Activated effector memory CD4-positive, alpha-beta T cell treated with Interleukin-2 at 50 U/mL for 16 hours (primary cell): ENCODE results near the gene UROC1.

ENCODE experiments used
- DNase-seq: peaks from one replicate; pipeline ENCODE4 v3.0.0-alpha.2; 2020

UROC1 gene

DNA sequence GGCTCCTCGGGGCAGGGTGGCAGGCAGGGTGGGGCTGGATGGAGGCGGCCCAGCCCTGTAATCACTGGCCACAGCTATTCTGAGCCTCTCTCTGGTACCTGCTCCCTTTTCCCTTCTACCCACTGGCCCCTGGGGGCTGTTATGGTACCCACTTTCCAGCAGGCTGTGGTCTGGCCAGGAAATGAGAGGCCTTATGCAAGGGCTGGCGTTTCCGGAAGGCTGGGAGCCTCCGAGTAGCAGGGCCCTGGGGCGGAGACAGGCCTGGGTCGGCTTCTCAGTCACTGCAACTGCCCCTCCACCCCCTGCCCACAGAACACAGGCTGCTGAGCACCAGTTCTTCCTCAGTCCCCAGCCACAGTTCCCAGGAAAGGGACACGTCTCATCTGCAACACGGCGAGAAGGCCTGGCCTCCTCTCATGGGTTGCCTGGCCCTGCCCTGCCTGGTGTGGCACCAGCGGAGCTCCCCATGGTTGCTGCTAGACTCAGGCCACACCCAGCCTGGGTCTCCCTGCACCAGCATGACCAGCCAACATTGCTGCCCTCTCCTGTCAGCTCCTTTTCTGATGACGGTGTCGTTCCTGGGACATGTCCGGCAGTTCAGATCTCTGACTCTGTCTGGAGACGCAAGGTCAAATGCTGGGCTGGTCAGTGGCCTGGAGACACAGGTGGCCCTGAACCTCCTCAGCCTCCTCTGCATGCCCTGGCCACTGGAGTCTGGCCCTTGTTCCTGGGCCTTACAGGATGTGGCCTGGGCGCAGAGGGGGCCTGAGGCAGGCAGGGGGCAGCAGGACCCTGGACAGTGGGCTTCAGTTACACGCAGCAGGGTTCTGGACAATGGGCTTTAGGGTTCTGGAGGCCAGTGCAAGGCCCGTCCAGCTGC, 12.8 kb upstream of the UROC1 start:
- no peak for DNase-seq

DNA sequence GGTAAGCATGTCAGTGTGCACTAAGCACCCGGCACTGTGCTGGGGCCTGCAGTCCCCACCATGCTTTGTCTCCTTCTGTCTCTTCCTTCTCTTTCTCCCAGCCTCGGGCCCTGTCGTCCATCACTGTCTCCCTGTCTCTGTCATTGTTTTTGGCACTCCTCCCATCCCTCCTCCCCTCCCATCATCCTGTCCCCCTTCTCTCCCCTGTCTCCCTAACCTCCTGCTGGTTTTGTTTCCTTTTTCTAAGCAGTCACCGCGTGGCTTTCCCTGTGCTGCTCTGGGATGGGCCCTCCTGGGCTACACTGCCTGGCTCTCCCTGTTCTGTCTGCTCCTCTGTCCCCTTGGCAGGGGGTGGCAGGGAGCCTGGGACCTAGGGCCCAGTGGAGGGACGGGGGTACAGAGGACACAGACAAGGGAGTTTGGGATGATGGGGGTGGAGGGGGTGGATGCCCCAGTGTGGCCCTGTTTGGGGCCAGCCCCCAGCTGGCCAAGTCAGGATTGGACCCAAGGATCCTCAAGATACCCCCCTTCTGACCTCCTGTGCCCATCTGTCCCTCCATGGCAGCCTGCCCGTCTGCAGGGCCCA, 12.1 kb upstream of the UROC1 start:
- no peak for DNase-seq

DNA sequence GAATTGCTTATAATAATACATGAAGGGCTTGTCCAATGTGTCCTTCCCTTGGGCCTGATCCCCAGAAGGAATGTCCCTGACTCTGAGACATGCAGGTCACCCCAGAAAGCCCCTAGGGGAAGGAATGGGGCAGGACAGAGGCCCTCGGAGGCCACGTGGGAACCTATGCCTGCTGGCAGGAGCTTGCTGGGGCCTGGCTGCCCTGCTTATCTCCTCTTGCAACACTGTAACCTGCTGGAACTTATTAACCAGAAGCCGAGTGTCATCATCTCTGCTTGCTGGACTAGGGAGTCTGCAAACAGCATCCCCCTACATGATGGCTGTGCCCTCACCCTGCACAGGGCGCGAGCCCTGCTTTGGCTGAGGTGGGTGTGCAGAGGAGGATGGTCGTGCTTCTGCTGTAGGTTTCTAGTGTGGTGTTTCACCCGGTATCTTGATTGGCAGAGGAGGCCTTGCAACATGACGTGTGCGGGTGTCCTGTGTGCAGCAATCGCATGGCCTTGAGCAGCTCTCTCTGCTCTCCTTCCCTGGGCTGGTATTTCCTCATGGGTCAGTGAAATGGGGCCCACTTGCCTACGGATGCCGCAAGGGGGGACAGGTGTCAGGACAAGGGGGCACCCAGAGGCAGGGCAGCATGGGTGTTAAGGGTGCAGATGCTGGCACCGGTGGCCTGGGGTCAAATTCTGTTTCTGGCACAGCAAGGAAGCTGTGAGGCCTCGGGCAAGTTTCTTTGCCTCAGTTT, 11.4 kb upstream of the UROC1 start:
- no peak for DNase-seq

DNA sequence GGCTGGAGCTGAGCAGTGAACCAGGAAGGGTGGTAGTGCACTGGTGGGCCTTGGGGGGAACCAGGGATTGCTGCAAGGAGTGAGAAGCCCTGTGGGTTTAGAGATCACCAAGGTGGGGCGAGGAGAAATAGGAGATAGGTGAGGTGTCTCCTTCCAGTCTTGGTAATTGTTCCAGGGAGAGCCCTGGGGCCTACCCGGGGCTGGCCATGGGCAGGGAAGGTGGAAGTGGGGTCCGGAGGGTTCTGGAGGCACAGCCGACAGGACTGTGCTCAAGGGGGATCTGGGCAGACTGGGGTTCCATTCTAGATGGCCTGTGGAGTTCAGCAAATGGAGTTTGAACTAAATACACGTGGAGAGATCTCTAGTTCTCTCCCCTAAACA, 10.8 kb upstream of the UROC1 start:
- DNase-seq = no peak

DNA sequence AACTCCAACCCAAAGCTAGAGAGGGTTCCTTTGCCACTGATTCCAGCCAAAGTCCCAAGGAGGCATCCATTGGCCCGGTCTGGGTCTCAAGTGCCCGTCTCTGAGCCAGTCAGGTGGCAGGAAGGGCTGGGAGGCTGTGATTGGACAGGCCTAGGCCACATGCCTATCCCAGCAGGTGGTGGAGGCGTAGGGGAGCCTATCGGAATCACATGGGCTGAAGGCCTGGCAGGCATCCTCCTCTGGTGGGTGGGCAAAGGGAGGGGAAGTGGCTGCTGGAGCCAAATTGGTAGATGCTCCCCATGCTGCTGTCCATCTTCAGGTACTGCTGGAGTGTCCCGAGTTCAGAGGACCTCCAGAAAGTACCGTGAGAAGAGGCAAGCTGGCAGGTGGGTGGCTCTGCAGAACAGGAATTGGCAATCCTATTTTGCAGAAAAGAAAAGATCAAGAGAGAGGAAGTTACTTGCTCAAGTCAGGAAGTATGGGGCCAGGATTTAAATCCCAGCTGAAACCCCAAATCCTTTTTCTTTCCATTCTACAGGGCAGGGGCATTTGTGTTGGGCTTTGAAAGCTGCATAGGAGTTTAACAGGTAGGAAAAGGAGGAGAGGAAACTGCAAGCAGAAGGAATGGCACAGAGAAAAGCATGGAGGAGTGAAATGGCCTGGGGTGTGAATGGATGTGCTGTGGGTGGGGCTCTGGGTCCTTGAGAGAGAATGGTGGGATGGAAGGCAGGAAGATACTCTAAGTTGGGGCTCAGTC, 10.1 kb upstream of the UROC1 start:
- DNase-seq = no peak

DNA sequence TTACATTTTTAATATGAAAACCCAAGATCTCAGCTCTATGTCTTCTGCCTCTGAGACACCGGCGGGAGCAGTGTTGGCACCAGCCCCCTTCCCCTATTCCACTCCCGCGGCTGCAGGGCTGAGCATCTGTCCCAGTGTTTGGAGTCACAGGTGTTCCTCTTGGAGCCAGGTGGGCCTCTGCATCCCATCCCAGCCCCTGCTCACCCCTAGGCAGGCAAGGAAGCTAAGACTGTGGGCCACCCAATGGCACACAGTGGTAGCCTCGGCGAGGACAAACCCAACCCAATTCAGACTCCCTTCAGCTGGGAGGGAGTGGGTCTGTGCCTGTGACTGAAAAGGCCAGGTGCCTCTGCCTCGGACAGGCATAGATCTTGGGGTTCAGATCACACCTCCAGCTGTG, 9.4 kb upstream of the UROC1 start:
- no peak for DNase-seq

DNA sequence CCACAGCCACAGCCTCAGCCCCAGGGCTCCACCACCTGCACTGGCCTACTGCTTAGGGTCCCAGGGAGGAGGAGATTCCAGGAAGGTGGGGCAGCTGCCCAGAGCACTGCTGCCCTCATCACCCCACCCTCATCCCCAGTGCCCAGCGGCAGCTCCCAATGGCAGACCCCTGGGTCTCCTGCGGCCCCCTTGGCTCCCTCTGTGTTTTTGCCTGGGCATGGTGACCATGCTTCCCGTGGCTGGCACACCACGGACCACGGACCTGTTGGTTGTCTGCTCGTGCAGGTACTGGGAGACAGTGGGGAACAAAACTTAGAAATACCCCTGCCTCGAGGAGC, 9.1 kb upstream of the UROC1 start:
- DNase-seq = no peak

DNA sequence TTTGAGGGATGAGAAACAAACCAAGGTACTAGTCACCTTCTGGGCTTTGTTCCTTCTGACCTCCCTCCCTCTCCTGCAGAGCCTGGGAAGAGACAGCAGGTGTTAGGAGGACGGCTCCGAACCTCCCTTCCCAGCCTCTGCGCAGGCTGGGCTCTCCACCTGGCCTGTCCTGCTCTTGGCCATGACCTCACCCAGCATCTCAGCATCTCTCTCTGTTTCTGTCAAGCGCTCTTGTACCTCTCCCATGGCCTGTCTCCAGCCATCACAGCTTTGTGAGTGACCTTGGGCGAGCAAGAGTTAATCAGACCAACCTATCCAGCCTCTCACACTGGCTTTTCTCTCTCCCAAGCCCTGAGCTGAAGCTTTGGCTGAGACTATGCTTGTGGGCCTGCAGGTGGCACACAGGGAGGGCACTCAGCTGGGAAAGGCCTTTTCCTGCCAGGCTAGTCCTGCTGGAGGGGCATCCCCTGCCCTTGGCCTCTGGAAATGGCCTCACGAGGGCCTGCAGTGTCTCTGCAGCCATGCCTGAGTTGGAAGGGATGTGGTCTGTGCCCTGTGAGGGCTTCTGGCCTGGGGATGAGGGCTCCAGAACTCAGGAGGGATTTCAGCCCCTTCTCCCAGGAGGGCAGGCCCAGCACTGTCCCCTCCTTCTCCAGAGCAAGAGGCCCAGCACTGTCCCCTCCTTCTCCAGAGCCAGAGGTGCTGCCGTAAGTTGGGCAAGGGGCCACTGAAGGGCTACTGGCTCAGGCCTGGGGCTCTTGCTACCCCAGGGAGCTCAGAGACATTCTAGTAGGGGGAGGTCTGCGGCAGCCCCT, 8.5 kb upstream of the UROC1 start:
- DNase-seq = no peak

DNA sequence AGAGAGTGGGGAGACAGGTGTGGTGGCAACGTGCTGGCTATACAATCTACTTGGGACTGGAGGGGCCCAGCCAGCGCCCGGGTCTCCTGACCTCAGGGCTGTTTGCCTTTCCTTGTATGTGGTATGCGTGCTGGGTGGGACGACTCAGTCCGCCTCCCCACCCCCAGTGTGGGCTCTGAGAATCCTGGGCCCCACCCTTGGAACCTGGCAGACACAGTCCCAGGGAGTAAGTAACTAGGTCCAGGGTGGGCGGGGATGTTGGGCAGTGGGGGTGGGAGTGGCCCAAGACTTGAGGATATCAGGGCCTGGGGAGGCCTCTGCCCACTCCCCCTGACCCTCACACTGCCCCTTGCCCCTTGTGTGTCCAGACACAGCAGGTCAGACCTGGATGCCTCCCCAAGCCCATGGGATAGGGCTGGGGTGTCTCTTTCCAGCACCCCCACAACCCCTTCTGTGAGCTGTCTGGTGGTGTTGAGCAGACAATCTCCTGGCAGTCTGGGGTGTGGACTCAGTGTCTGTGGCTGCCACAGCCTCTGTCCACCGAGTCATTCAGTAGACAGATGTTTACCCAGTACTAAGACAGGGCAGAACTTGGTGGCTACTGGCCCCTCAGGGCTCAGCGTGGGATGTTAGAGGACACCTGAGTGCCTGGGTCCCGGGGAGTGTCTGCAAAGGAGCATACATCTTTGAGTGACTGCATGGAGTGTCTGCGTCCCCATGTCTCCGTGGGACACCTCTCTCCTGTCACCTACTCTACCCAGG, 7.7 kb upstream of the UROC1 start:
- DNase-seq = no peak

DNA sequence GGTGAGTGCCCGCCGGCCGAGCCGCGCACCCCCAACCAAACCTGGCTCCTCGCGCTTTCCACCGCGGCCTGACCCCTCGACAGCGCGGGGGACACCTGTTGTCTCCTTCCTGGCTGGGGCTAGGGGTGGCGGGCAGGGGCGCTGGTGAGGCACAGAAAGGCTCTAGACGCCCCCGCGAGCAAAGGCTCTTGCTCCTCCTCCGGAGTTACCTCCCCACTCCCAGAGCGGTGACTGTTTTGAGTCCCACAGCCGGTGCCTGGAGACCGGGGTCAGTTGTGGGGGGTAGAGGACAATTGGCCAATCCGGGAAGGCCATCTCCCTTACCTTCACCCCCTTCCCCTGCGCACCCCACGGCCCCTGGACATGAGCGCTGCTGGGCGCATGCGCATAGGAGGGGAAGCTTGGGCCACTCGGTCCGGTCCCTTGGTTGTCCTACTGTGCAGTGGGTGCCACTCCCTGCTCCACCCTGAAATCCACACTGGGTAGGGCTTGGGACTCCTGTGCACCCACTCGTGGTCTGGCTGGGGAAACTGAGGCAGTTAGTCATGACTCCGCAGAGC, 6.9 kb upstream of the UROC1 start:
- no peak for DNase-seq

DNA sequence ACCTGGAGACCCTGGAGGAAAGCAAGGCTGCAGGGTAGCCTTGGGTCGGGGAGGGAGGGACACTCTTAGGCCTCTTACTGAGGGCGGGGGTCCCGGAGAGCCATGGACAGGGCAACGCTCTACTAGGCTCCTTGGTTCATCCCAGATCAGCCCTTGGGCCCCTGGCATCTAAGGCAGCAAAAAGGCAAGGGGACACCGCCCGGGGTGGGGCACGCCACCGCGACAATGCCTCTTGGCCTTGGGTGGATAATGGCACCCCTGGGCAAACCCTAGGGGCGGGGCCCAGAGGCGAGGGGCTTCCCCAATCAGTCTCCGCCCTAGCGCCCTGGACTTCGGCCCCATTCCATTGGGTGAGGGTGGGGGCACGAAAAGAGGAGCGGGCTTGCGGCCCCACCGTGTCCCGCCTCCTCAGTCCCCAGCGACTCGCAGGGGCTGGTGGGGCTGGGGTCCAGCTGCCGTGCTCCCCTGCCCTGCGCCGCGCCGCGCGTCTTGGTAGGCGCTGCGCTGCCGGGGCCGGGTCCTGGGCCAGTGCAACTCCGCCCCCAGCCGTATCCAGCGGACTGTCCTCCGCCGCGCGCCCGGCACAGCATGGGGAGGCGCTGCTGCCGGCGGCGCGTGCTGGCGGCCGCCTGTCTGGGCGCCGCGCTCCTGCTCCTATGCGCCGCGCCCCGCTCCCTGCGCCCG, 6.3 kb upstream of the UROC1 start, which contains the start of gene CHST13:
Gene CHST13 (plus strand): TSS at position 411 of the 684 bp plus-strand sequence. CDS start 178 bp downstream, at position 589.
- DNase-seq = no peak

DNA sequence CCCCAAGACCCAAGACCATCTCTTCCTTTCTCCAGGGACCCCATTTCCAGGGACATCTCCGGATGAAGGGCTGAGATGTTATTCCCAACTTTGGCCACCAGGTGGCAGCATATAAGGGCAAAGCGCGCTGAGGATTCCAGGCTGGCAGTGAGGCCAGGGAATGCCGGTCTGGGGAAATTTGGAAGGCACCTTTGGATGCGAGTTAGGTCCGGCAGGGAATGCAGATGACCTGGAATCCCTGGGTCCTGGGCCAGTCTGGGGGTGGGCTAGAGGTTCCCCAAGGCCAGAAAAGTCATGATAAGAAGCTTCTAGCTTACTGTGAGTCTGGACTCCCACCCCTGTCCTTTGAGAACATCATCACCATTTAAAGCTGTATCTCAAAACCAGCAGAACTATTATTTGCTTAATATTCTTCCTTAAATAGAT, 4.8 kb upstream of the UROC1 start:
- DNase-seq = peak; percentile 15

DNA sequence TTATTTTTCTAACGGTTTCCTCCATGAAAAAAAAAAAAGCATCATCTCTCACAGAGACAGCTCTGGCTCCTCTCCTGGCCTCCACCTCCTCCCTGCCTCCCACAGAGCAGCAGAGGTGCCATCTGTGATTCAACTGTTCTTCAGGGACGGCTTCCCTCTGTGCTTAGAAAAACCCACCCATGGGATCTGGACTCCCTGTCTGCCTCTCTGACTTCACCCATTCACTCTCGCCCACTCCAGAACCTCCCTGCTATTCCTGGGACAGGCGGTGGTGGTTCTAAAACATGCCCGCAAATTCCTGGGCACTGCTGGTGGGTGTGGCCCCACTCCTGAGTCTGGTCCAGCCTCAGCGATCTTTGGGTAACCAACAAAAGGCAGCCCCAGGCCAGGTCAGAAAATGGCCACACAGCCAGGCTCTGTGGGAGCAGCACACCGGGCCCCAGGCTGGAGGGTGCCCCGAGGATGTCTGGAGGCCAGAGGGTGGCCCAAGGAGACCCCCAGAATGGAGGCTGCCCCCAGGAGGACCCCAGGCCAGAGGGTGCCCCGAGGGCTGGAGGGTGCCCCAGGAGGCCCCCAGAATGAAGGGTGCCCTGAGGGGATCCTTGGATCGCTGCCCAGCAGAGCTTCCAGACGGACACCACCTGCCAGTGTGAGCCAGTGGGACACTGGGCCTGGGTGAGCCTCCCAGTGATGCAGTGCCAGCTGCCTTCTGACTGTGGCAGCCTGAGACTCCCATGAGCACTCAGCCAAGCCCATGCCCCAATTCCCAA, 3.7 kb upstream of the UROC1 start:
- no peak for DNase-seq

DNA sequence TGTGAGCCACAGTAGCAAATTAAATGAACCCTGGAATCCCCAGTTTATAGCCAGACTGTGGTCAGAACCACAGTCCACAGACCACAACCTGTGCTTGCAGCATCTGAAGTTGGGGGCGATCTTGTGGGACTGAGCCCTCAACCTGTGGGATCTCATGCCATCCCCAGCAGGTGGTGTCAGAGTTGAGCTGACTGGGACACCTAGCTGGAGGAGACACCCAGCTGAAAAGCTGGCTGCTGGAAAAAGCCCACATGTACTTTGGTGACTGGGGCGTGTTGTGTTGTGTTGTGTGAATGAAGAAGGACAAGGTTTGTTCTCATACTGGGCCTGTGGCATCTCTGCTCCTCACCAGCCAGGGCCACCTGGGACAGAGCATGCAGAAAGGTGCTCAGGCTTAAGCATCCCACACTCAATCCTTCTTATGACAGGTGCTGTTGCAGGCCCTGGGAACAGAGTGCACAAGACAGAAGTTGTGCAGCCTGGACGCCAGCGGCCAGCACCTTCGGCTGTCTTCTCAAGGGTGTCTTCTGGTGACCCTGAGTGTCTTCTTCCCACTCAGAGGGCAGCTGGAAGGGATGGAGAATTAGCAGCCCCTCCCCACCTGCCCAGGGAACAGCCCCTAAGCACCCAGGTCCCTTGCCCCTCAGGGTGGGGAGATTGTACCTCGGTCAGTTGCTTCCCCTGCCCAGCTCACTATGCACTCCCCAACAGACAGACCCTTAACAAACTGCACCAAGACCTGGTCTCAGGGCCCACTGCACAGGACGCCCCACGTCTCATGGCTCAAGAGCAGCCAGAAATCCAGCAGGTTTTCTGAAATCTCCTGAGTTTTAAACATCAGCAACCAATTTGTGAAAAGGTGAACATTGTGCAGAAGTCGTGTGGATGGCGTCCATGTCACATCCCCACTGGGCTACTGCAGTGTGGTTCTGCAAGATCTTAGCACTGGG, 2.2 kb upstream of the UROC1 start:
- DNase-seq = no peak

DNA sequence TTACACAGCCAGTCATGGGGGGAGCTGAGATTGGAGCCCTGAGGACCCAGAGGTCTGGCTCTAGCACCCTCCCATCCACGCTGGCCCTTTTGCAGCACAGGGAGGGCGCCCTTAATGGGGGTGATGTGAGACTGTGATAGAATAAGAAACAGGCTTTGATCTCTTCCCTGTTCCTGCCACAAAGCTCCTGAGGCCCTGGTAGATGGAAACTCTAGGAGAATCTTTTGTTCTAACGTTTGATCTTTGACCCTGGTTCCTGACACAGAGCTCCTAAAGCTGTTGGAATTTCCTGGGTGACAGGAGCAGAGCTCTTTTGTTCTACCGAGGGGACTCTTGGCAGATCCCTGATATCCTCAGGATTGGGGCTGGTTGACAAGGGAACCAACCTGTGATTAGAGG, 1.2 kb upstream of the UROC1 start:
- DNase-seq = no peak

DNA sequence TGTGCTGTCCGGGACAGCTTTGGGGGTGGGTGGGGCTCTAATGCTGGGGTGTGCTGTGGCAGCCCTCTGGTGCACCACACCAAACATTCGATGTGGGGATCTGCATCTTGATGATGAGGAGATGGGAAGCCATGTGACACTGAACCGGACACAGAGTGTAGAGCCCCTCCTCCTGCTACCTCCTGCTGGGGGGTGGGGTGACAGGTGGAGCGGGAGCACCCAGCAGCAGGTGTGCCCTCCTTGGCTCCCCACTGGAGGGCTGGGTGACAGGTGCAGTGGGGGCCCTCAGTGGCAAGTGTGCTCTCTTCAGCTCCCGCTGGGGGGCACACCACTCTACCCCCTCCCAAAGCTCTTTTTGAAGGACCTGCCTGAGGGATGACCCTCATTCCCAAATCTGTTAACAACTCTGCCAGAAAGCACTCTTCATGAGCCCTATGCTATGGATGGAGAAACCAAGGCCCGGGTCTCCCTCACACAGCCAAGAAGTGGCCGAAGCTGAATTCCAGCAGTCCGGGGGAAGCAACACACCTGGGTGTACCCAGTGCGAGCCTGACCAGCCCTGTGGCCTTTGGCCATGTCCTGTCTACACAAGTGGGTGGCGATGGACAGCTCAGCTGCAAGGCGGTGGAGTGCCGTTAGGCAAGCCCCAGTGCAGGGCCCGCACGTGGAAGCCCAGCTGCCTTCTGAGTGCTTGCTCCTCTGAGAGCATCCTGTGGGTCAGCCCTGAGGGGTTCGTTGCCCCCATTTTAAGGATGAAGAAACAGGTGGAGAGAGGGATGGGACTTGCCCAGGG, 609 bp upstream of the UROC1 start:
- DNase-seq = no peak

DNA sequence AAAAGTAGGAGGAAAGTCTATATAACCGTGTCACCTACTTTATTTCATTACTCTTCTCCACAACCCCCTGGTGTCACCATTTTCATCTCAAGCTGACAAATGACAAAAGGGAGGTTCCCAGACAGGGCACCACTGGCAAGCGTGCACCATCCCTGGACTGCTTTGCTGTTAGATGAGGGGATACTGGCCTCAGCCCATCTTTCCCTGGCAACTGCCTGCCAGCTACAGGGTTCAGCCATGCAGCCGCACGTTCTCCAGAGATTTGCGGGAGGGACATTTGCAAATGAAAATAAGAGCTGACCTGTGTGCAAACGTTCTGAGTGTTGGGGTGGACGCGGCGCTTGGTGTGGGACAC, 660 bp downstream of the UROC1 start:
- no peak for DNase-seq
